Activated naive CD4-positive, alpha-beta T cell treated with anti-CD3 and anti-CD28 coated beads, Interleukin-2, amount 10 ng/mL, durations not matched to agents 7 days and 5 days (primary cell): ENCODE data around the gene CUL2.
"Not testable (repeated sequence)": the region's sequence is repeated elsewhere in the genome, so short reads cannot be mapped to it uniquely, and the experiment has no call there.

Source experiments
- CTCF ChIA-PET: fragments of 350-600 bp; sonication (Branson Sonifier 250); formaldehyde crosslinking; loops from one replicate; lab custom pipeline; 2021; ENCODE audit warnings: antibody characterized with exemption; lab: Charles Lee
- DNase-seq: peaks from one replicate; pipeline ENCODE4 v3.0.0-alpha.2; 2020
- H3K27ac Mint-ChIP-seq: one replicate; pipeline ENCODE4 v1.8.0; 2021; ENCODE audit warnings: mild to moderate bottlenecking, moderate library complexity, mixed read lengths
- H3K27me3 Mint-ChIP-seq: one replicate; pipeline ENCODE4 v1.8.0; 2021; ENCODE audit warnings: mild to moderate bottlenecking, mixed read lengths
- H3K36me3 Mint-ChIP-seq: one replicate; pipeline ENCODE4 v1.8.0; 2021; ENCODE audit warnings: mixed read lengths
- H3K4me1 Mint-ChIP-seq: one replicate; pipeline ENCODE4 v1.8.0; 2021; ENCODE audit warnings: mixed read lengths
- H3K4me3 Mint-ChIP-seq: one replicate; pipeline ENCODE4 v1.8.0; 2021; ENCODE audit warnings: mild to moderate bottlenecking, moderate library complexity, mixed read lengths
- H3K9me3 Mint-ChIP-seq: one replicate; pipeline ENCODE4 v1.8.0; 2021; ENCODE audit warnings: mixed read lengths

CUL2 gene

DNA sequence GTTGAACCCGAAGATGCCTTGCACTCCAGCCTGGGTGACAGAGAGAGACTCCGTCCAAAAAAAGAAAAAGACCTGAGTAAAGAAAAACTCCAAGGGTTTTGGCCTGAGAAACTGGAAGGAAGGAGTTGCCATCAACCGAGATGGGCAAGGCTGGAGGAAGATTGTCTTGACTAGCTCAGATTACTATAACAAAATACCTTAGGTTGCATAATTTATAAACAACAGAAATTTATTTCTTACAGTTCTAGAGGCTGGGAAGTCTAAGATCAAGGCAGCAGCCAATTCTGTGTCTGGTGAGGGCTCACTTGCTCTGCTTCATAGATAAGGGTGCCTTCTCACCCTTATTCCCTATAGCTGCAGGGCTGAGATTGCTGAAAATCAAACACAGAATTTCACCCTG is 91.2 kb downstream of the CUL2 start:
- no peaks in the 10 kb centered on the region for H3K27me3 Mint-ChIP-seq

DNA sequence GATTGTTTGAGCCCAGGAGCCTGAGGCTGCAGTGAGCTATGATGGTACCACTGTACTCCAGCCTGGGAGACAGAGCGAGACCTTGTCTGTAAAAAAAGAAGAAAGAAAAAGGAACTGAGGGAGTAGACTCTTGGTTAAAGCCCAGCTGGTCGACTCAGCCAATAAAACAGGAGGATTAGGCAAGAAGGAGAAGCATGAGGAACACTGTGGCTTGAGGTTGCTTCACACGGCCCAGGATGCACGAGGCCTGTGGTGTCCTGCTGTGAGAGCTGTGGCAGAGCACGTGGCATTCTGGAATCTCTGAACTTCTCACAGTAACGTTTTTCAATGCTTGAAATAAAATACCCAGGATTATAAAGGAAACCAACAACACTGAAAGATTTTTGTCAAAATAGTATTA is 93.3 kb downstream of the CUL2 start:
- Mint-ChIP-seq H3K36me3 (no peaks in the 10 kb centered on the region), H3K27me3 (no peaks in the 10 kb centered on the region), H3K9me3 (no peaks in the 10 kb centered on the region), H3K4me1 (peaks cover 9% of the 10 kb centered on the region), H3K27ac (no peak overlapping the region), H3K4me3 (no peak overlapping the region)
- DNase-seq, result no peak
- CTCF ChIA-PET, result interaction anchor here (0.7 to 2.8 kb wide), 3 partner anchors 21 to 566 kb away, joined by 3 to 10 read pairs (median 3); no protein-coding TSS in a partner anchor

More for the DNA sequence above, 91.2 kb downstream of the CUL2 start:
- no peaks in the 10 kb centered on the region for H3K9me3 Mint-ChIP-seq
- CTCF ChIA-PET, result no interaction called here
- no peak overlapping the region for H3K27ac Mint-ChIP-seq
- DNase-seq, result no peak
- H3K4me1 Mint-ChIP-seq, result peaks cover 9% of the 10 kb centered on the region
- H3K36me3 Mint-ChIP-seq, result no peaks in the 10 kb centered on the region
- H3K4me3 Mint-ChIP-seq, result no peak overlapping the region

DNA sequence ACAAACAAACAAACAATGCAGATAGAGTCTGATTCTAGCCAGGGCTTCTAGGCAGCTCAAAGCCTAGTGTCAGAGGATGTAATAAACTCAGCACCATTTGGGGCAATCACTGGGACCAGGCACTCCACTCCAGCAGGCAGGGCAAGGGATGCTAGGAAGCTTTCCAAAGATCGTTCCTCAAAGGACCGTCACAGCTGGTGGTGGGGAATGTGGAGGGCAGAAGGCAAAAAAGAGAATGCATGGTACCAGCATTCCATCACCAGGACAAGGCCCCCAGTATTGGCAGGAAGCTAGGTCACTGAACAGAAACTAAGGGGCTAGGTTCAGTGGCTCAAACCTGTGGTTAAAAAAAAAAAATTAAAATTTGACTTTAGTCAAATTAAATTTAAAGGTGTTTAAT is 94.2 kb downstream of the CUL2 start:
- Mint-ChIP-seq H3K4me1 (peaks cover 9% of the 10 kb centered on the region), H3K9me3 (no peaks in the 10 kb centered on the region), H3K27ac (no peak overlapping the region), H3K4me3 (no peak overlapping the region), H3K36me3 (no peaks in the 10 kb centered on the region), H3K27me3 (no peaks in the 10 kb centered on the region)
- CTCF ChIA-PET, result interaction anchor here (0.6 to 3.0 kb wide), 11 partner anchors 22 to 567 kb away, joined by 3 to 22 read pairs (median 5); partner anchors contain the start of gene CUL2
- DNase-seq, result no peak

DNA sequence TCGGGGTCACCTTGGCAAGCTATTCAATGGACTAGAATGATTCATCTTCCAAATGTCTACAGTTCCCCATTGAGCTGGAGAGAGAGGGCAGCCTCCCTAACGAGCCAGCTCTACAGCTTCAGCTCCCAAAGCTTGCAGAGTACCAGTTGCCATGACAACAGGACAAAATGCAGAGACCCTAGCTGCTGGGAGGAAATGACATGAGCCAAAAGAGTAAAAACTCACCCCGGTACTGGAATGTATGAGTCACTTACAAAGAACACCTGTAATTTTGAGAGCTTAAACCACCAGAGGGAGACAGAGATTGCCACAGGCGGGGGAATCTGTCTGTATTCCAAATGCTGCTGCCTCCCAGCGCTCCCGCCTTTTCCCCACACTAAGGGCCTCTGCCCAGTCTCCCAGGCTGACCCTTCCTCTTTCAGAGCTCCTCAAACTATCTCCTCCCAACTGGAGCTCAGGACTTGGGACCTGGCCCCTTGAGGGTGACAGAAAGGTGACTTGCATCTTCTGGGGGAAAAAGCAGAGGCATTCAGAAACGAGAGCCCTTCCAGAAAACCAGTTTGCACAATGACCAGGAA is 95.5 kb downstream of the CUL2 start:
- no peak overlapping the region for H3K27ac Mint-ChIP-seq
- CTCF ChIA-PET, result interaction anchor here (0.6 to 3.0 kb wide), 24 partner anchors 9 to 501 kb away, joined by 3 to 22 read pairs (median 4); partner anchors contain the start of gene CUL2

DNA sequence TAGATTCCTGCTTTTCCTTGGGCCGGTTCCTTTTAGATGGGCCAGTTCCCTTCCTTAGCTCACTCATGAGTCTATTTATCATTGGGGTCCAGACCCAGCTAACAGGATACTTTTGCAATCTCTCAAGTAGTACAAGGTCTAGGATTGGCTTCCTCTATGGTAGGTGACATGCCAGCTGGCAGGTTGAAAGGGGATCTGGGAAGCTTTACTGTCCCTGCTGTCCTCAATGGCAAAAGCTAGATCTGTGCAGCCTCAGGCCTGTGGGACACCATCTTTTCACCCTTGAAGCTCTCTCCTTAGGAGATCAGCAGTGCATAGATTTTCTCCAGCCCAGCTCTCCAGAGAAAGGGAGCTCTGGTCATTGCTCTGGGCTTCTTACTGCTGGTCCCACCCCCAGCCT is 96.4 kb downstream of the CUL2 start:
- Mint-ChIP-seq H3K27me3 (no peaks in the 10 kb centered on the region), H3K9me3 (no peaks in the 10 kb centered on the region), H3K4me3 (no peak overlapping the region), H3K4me1 (peaks cover 9% of the 10 kb centered on the region), H3K36me3 (no peaks in the 10 kb centered on the region), H3K27ac (no peak overlapping the region)
- CTCF ChIA-PET, result interaction anchor here (0.9 to 3.0 kb wide), 11 partner anchors 17 to 328 kb away, joined by 3 to 22 read pairs (median 5); no protein-coding TSS in a partner anchor
- DNase-seq, result no peak

More for the DNA sequence above, 95.5 kb downstream of the CUL2 start:
- H3K9me3 Mint-ChIP-seq, result no peaks in the 10 kb centered on the region
- H3K4me1 Mint-ChIP-seq, result peaks cover 9% of the 10 kb centered on the region
- no peaks in the 10 kb centered on the region for H3K27me3 Mint-ChIP-seq
- H3K4me3 Mint-ChIP-seq, result no peak overlapping the region
- peak; percentile 61 for DNase-seq
- H3K36me3 Mint-ChIP-seq, result no peaks in the 10 kb centered on the region

DNA sequence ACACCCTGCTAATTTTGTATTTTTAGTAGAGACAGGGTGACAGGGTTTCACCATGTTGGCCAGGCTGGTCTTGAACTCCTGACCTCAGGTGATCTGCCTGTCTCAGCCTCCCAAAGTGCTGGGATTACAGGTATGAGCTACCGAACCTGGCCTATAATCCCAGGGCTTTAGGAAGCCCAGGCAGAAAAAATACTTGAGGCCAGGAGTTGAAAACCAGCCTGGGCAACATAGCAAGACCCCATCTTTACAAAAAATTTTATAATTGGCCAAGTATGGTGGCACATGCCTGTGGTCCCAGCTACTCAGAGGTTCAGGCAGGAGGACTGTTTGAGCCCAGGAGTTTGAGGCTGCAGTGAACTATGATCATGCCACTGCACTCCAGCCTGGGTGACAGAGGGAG is 99.0 kb downstream of the CUL2 start:
- H3K4me1 Mint-ChIP-seq, H3K27me3 Mint-ChIP-seq, CTCF ChIA-PET, H3K4me3 Mint-ChIP-seq, DNase-seq, H3K27ac Mint-ChIP-seq, H3K9me3 Mint-ChIP-seq, H3K36me3 Mint-ChIP-seq: not testable (repeated sequence)

DNA sequence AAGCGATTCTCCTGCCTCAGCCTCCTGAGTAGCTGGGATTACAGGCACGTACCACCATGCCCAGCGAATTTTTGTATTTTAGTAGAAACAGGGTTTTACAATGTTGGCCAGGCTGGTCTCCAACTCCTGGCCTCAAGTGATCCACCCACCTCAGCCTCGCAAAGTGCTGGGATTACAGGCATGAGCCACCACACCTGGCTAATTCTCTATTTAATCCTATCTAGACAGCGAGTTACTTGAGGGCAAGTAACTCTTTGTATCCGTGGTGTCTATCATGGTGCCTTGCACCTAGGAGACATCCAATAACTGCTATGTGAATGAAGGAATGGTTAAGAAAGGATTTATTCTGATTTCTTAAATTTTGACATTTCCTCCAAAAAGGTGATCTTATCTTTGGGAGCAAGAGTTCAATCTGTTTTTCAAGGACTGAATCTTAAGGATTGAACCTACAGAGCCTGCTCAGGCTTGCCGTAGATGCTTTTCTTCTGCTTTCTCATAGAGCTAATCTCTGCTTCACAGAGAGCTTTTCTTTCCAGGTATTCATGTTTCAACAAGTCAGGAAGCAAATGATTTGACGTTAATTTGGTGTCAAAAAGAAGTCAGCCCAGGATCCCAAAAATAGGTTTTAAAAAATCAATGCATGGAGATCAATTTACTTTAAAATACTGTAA is 101.6 kb downstream of the CUL2 start:
- Mint-ChIP-seq H3K27ac (no peak overlapping the region), H3K36me3 (no peaks in the 10 kb centered on the region), H3K4me3 (no peak overlapping the region), H3K4me1 (no peaks in the 10 kb centered on the region), H3K9me3 (peaks cover 7% of the 10 kb centered on the region), H3K27me3 (no peaks in the 10 kb centered on the region)
- DNase-seq, result no peak
- CTCF ChIA-PET, result no interaction called here

DNA sequence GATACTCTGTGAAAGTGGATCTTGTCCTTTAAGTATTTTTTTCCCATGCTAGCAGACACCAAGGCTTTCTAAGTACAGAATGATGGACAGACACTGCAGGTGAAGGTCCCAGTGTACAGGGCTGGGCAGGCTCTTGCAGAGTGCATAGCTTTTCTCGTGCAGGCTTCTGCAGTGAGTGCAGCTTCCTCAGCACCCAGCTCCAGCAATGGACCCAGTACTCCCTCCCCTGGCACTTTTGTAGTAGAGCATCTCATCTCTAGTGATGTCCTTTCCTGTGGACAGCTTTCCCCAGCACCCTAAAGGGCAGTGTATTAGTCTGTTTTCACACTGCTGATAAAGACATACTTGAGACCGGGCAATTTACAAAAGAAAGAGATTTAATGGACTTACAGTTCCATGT is 104.3 kb downstream of the CUL2 start:
- Mint-ChIP-seq H3K36me3 (no peaks in the 10 kb centered on the region), H3K27me3 (no peaks in the 10 kb centered on the region), H3K9me3 (peaks cover 7% of the 10 kb centered on the region), H3K4me3 (no peak overlapping the region), H3K27ac (no peak overlapping the region), H3K4me1 (no peaks in the 10 kb centered on the region)
- DNase-seq, result no peak
- CTCF ChIA-PET, result no interaction called here

DNA sequence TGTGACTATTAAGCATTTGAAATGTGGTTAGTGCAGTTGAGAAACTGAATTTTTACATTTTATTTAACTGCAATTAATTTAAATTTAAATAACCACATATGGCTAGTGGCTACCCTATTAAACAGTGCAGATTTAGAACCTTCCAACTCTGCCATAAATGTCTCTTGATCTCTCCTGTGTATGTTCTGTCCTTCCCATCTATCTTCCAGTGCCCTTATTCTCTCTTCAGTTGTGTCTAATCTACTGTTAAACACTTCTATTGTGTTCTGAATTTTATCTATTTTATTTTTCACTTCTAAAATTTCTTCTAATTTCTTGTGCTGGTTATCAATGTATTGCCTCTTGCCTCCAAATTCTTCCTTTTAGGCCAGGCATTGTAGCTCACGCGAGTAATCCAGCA is 105.0 kb downstream of the CUL2 start:
- no peaks in the 10 kb centered on the region for H3K27me3 Mint-ChIP-seq
- CTCF ChIA-PET, result no interaction called here
- peaks cover 7% of the 10 kb centered on the region for H3K9me3 Mint-ChIP-seq
- H3K4me1 Mint-ChIP-seq, result no peaks in the 10 kb centered on the region
- DNase-seq, result no peak
- no peaks in the 10 kb centered on the region for H3K36me3 Mint-ChIP-seq
- no peak overlapping the region for H3K4me3 Mint-ChIP-seq
- no peak overlapping the region for H3K27ac Mint-ChIP-seq

DNA sequence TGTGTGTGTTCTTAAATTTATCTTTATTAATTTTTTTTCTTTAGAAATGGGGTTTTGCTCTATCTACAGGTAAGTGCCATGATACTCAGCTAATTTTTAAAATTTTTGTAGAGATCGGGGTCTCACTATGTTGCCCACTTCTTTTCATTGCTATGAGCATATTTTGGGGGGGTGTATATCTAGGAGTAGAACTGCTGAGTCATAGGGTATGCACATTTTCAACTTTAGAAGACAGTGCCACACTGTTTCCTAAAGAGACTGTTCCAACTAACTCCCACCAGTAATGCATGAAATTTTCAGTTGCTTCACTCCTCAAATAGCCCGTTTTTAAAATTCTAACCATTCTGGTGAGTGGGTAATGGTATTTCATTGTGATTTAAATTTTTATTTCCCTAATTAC is 108.3 kb downstream of the CUL2 start:
- Mint-ChIP-seq H3K27ac (no peak overlapping the region), H3K4me3 (no peak overlapping the region)
- CTCF ChIA-PET, result no interaction called here

DNA sequence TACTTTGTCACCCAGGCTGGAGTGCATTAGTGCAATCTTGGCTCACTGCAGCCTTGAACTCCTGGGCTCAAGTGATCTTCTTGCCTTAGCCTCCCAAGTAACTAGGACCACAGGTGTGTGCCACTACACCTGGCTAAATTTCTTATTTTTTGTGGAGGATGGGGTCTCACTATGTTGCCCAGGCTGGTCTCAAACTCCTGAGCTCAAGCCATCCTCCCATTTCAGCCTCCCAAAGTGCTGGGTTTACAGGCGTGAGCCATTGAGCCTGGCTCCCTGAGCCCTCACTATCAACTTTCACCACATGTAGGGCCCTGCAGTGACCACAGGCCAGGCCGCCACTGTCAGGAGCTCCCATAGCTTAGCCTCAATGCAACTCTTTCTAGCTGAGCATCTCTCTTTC is 110.2 kb downstream of the CUL2 start:
- Mint-ChIP-seq H3K36me3 (no peaks in the 10 kb centered on the region), H3K27ac (no peak overlapping the region), H3K4me1 (peaks cover 6% of the 10 kb centered on the region), H3K4me3 (no peak overlapping the region), H3K9me3 (peaks cover 13% of the 10 kb centered on the region), H3K27me3 (no peaks in the 10 kb centered on the region)
- DNase-seq, result no peak
- CTCF ChIA-PET, result no interaction called here

More for the DNA sequence above, 108.3 kb downstream of the CUL2 start:
- DNase-seq, result no peak
- Mint-ChIP-seq H3K4me1 (no peaks in the 10 kb centered on the region), H3K9me3 (peaks cover 7% of the 10 kb centered on the region), H3K36me3 (no peaks in the 10 kb centered on the region), H3K27me3 (no peaks in the 10 kb centered on the region)

DNA sequence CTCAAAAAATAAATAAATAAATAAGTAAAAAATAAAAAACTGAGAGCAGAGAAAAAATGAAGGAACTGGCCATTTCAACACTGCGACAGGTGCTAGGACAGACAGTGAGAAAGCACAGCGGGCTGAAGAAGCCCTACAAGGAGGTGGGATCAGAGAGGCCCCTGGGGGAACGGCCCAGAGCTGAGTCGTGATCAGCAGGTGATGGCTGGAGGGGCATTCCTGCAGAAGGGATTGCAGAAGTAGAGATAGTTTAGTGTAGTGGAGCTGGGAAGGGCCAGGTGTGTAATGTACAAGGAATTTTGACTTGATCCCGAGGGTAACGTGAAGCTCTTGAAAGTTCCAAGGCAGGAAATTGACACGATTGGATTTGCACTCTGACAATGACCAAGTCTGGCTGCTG is 112.1 kb downstream of the CUL2 start:
- H3K4me1 Mint-ChIP-seq, result peaks cover 7% of the 10 kb centered on the region
- H3K27me3 Mint-ChIP-seq, result no peaks in the 10 kb centered on the region
- H3K27ac Mint-ChIP-seq, result no peak overlapping the region
- H3K36me3 Mint-ChIP-seq, result no peaks in the 10 kb centered on the region
- CTCF ChIA-PET, result interaction anchor here (0.5 kb wide), 1 partner anchor 927 kb away, joined by 3 read pairs; no protein-coding TSS in a partner anchor
- no peak overlapping the region for H3K4me3 Mint-ChIP-seq
- peaks cover 16% of the 10 kb centered on the region for H3K9me3 Mint-ChIP-seq
- no peak for DNase-seq

DNA sequence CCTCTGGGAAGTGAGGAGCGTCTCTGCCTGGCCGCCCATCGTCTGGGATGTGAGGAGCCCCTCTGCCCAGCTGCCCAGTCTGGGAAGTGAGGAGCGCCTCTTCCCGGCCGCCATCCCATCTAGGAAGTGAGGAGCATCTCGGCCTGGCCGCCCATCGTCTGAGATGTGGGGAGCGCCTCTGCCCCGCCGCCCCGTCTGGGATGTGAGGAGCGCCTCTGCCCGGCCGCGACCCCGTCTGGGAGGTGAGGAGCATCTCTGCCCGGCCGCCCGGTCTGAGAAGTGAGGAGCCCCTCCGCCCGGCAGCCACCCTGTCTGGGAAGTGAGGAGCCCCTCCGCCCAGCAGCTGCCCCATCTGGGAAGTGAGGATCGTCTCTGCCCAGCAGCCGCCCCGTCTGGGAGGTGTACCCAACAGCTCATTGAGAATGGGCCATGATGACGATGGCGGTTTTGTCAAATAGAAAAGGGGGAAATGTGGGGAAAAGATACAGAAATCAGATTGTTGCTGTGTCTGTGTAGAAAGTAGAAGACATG is 113.7 kb downstream of the CUL2 start:
- H3K4me1 Mint-ChIP-seq, H3K4me3 Mint-ChIP-seq, H3K27me3 Mint-ChIP-seq, H3K36me3 Mint-ChIP-seq, DNase-seq, CTCF ChIA-PET, H3K27ac Mint-ChIP-seq: not testable (repeated sequence)
- H3K9me3 Mint-ChIP-seq, result peaks cover 16% of the 10 kb centered on the region

DNA sequence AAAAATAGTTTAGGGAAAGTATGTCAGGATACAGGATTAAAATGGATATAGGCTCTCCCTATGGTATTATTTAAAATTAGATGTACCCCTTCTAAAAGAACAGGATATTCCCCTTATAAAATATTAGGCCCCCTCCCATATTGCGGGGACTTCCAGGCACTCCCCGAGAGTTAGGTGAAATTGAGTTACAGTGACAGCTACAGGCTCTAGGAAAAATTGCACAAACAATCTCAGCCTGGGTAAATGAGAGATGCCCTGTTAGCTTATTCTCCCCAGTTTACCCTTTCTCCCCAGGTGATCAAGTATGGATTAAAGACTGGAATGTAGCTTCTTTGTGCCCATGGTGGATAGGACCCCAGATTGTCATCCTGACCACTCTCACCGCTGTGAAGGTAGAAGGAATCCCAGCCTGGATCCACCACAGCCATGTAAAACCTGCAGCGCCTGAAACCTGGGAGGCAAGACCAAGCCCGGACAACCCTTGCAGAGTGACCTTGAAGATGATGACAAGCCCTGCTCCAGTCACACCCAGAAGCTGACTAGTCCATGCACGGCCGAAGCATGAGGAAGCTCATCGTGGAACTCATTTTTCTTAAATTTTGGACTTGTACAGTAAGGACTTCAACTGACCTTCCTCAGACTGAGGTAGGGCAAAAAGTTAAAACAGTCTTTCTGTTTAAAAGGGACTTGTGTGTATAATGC is 115.6 kb downstream of the CUL2 start:
- H3K27me3 Mint-ChIP-seq, H3K4me1 Mint-ChIP-seq, CTCF ChIA-PET, H3K36me3 Mint-ChIP-seq, DNase-seq, H3K4me3 Mint-ChIP-seq, H3K27ac Mint-ChIP-seq: not testable (repeated sequence)
- peaks cover 16% of the 10 kb centered on the region for H3K9me3 Mint-ChIP-seq
